ENCODE results near the gene DGKB. TPM values are rescaled to one million over a fixed set of nuclear protein-coding genes. Genes with fewer than 3 reads are reported as not detected.

DGKB gene
- total RNA-seq, 1 experiment from 2014 or later: 0.48 TPM

DNA sequence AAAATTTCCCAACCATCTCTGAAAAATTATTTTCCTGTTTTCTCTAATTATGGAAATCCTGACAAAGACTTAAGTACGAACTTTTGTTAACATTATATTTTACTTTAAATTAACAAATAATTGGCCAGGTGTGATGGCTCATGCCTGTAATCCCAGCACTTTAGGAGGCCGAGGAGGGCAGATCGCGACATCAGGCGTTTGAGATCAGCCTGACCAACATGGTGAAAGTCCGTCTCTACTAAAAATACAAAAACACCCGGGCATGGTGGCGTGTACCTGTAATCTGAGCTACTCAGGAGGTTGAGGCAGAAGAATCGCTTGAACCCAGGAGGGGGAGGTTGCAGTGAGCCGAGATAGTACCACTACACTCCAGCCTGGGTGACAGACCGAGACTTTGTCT lies 32.2 kb downstream of the DGKB start:
- no peak for TF ChIP-seq EZH2 (IDR thresholded peaks at IDR 0.05; ENCODE audit: low read depth)
- TF ChIP-seq, protein P1, sequence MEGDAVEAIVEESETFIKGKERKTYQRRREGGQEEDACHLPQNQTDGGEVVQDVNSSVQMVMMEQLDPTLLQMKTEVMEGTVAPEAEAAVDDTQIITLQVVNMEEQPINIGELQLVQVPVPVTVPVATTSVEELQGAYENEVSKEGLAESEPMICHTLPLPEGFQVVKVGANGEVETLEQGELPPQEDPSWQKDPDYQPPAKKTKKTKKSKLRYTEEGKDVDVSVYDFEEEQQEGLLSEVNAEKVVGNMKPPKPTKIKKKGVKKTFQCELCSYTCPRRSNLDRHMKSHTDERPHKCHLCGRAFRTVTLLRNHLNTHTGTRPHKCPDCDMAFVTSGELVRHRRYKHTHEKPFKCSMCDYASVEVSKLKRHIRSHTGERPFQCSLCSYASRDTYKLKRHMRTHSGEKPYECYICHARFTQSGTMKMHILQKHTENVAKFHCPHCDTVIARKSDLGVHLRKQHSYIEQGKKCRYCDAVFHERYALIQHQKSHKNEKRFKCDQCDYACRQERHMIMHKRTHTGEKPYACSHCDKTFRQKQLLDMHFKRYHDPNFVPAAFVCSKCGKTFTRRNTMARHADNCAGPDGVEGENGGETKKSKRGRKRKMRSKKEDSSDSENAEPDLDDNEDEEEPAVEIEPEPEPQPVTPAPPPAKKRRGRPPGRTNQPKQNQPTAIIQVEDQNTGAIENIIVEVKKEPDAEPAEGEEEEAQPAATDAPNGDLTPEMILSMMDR (conservative IDR thresholded peaks at IDR 0.05): no peak
- Histone ChIP-seq H3K4me2 (no peak overlapping the region), H3K27me3 (ENCODE audit: insufficient read depth, low read depth) (no peaks in the 10 kb centered on the region), H4K20me1 (ENCODE audit: insufficient read depth) (no peaks in the 10 kb centered on the region), H3F3A (ENCODE audit: insufficient read depth, low read depth) (no peaks in the 10 kb centered on the region; the same call in 1 of the 2 replicates), H3K79me2 (ENCODE audit: low read depth) (no peaks in the 10 kb centered on the region), H2AFZ (no peak overlapping the region), H3K36me3 (ENCODE audit: low read depth) (no peaks in the 10 kb centered on the region), H3K9me2 (ENCODE audit: insufficient read depth) (no peaks in the 10 kb centered on the region), H3K9me3 (ENCODE audit: insufficient read depth, low read depth) (no peaks in the 10 kb centered on the region), H3K4me1 (replicated peaks; ENCODE audit: insufficient read depth) (no peaks in the 10 kb centered on the region), H3K27ac (no peak overlapping the region), H3K4me3 (no peak overlapping the region)
- BruUV-seq (replicated peaks): no TSS peak
- CTCF ChIA-PET: no interaction called here
- no peak for DNase-seq
- intact Hi-C loops (cut with micrococcal nuclease; ENCODE audit: unreplicated experiment): no loop called here
- POLR2A ChIA-PET (ENCODE audit: unreplicated experiment): no interaction called here

DNA sequence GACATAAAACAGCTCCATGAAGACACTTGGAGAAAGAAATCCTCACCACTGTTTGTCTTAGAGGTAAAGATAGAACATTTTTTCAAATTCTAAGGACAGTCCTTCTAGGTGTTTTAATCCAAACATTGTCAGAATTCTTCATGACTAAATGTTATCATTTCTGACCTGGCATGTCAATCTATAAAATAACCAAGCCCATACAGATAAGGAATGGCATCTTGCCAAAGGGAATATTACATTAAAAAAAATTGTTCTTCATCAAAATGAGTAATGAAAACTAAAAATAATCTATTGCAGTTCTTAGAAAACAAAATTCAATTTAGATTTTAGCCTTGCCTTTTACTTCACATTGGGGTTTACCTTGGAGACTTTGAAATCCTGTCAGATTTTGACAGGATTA lies 33.6 kb downstream of the DGKB start:
- no TSS peak for BruUV-seq (replicated peaks)
- Histone ChIP-seq H3K4me1 (replicated peaks; ENCODE audit: insufficient read depth) (no peaks in the 10 kb centered on the region), H3K9me2 (ENCODE audit: insufficient read depth) (no peaks in the 10 kb centered on the region), H3K27ac (no peak overlapping the region), H3K9me3 (ENCODE audit: insufficient read depth, low read depth) (no peaks in the 10 kb centered on the region), H2AFZ (no peak overlapping the region), H4K20me1 (ENCODE audit: insufficient read depth) (no peaks in the 10 kb centered on the region), H3K27me3 (ENCODE audit: insufficient read depth, low read depth) (no peaks in the 10 kb centered on the region), H3K79me2 (ENCODE audit: low read depth) (no peaks in the 10 kb centered on the region), H3K4me2 (no peak overlapping the region), H3K4me3 (no peak overlapping the region), H3K36me3 (ENCODE audit: low read depth) (no peaks in the 10 kb centered on the region), H3F3A (ENCODE audit: insufficient read depth, low read depth) (no peaks in the 10 kb centered on the region; the same call in 1 of the 2 replicates)
- TF ChIP-seq, protein P1 (conservative IDR thresholded peaks at IDR 0.05): no peak
- DNase-seq: no peak
- CTCF ChIA-PET: no interaction called here
- intact Hi-C loops (cut with micrococcal nuclease; ENCODE audit: unreplicated experiment): no loop called here
- POLR2A ChIA-PET (ENCODE audit: unreplicated experiment): no interaction called here

DNA sequence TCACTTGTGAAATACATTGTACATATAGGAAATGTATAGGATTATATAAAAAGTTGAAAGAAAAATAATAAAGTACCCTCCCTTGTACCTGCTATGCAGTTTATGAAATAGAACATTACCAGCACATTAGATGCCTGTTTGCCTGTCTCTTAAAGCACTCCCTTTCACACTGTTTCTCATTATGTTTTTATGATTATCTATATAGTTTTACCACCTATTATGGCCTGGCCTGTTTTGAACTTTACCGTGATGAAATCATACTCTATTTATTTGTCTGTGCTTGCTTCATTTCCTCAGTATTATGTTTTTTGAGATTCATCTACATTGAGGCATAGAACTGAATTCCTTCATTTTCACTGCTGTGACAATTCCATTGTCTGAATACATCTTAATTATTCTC lies 41.1 kb downstream of the DGKB start:
- no TSS peak for BruUV-seq (replicated peaks)
- Histone ChIP-seq H3K4me1 (replicated peaks; ENCODE audit: insufficient read depth) (no peaks in the 10 kb centered on the region), H2AFZ (no peak overlapping the region), H4K20me1 (ENCODE audit: insufficient read depth) (no peaks in the 10 kb centered on the region), H3K9me2 (ENCODE audit: insufficient read depth) (no peaks in the 10 kb centered on the region), H3K9me3 (ENCODE audit: insufficient read depth, low read depth) (no peaks in the 10 kb centered on the region), H3K36me3 (ENCODE audit: low read depth) (no peaks in the 10 kb centered on the region), H3K27me3 (ENCODE audit: insufficient read depth, low read depth) (no peaks in the 10 kb centered on the region), H3K4me2 (no peak overlapping the region), H3K27ac (no peak overlapping the region), H3K79me2 (ENCODE audit: low read depth) (no peaks in the 10 kb centered on the region), H3K4me3 (no peak overlapping the region), H3F3A (ENCODE audit: insufficient read depth, low read depth) (no peaks in the 10 kb centered on the region)
- CTCF ChIA-PET: no interaction called here
- POLR2A ChIA-PET (ENCODE audit: unreplicated experiment): interaction anchor here (0.7 kb wide), 1 partner anchor 21 kb away, joined by 4 read pairs; no protein-coding TSS in a partner anchor
- TF ChIP-seq, protein P1 (conservative IDR thresholded peaks at IDR 0.05): no peak
- no peak for TF ChIP-seq EZH2 (IDR thresholded peaks at IDR 0.05; ENCODE audit: low read depth)
- no peak for DNase-seq
- intact Hi-C loops (cut with micrococcal nuclease; ENCODE audit: unreplicated experiment): no loop called here

Data from PC-9 (cell line).